HG03571 (cell line): ENCODE data around the gene GLT1D1.

Experiments
- ATAC-seq: cut with Tn5 transposase; IDR thresholded peaks from one replicate; pipeline ENCODE4 v1.9.1; 2021; ENCODE audit not compliant: unreplicated experiment

The GLT1D1 gene

GRCh38 chr12:128992550-128992949, 139.3 kb downstream of the GLT1D1 start:
- ATAC-seq: no peak

- ATAC-seq: no peak
These were observed 141.6 kb downstream of the GLT1D1 start for GRCh38 chr12:128994856-128995255.

- no peak for ATAC-seq
These were observed 142.3 kb downstream of the GLT1D1 start for GRCh38 chr12:128995619-128996018.

- ATAC-seq: no peak
These were observed 148.5 kb downstream of the GLT1D1 start for GRCh38 chr12:129001826-129002225.

GRCh38 chr12:129002427-129002826, 149.1 kb downstream of the GLT1D1 start:
- no peak for ATAC-seq

- no peak for ATAC-seq
These were observed 152.1 kb downstream of the GLT1D1 start for GRCh38 chr12:129005416-129005815.

- ATAC-seq: no peak
These were observed 152.6 kb downstream of the GLT1D1 start for GRCh38 chr12:129005829-129006228.

GRCh38 chr12:129009833-129010622, 156.8 kb downstream of the GLT1D1 start:
- no peak for ATAC-seq

GRCh38 chr12:129016159-129016558, 162.9 kb downstream of the GLT1D1 start:
- no peak for ATAC-seq

- ATAC-seq: no peak
These were observed 171.8 kb downstream of the GLT1D1 start for GRCh38 chr12:129025055-129025454.

- ATAC-seq: no peak
These were observed 175.6 kb downstream of the GLT1D1 start for GRCh38 chr12:129028844-129029243.
